ENCODE measurements around the gene SMIM44. TPM values are rescaled to one million over a fixed set of nuclear protein-coding genes. Genes with fewer than 3 reads are reported as not detected.

Gene SMIM44
- total RNA-seq, 1 experiment from 2014 or later: not detected

DNA sequence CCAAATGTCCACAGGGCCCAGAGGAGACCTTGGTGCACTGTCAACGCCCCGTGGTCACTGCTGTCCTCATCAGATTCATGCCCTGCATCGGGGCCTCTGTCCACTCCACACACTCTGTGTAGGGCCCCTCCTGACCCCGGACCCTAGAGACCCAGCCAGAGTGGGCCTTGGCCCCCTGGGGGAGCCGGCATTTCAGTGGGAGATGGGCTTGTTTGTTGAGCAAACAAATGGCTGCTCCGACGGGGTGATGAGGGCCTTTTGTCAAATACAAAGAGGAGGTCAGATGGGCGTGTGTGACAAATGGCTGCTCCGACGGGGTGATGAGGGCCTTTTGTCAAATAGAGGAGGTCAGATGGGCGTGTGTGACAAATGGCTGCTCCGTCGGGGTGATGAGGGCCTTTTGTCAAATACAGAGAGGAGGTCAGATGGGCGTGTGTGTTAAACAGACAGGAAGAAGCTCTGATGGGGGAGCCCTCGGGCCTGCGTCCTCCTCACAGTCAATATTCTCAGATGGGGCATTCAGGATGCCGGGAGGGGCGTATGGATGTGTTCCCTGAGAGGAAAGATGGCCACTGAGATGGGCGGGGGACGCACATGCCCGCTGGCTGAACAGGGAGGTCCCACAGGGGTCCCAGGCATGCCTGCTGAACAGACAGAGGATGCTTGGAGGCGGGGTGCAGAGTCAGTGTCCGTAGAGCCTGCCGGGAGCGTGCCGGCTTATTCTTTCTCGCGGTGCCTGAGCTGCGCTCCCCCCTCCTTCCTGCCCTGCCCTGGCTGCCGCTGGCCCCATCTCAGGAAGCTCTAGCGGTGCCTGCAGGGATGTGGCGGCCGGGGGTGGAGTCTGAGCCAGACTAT lies 39.2 kb downstream of the SMIM44 start:
- no peak for DNase-seq
- Histone ChIP-seq H3K9me3 (no peaks in the 10 kb centered on the region), H3K4me3 (no peak overlapping the region), H3K27me3 (no peaks in the 10 kb centered on the region), H3K36me3 (peaks cover 4% of the 10 kb centered on the region)

- Histone ChIP-seq H3K27me3 (no peaks in the 10 kb centered on the region), H3K36me3 (peaks cover 9% of the 10 kb centered on the region), H3K9me3 (no peaks in the 10 kb centered on the region), H3K4me3 (no peak overlapping the region)
- DNase-seq: no peak
These were observed 40.7 kb downstream of the SMIM44 start for GRCh38 chr19:3442487-3443071.

GRCh38 chr19:3441986-3442329 lies 41.3 kb downstream of the SMIM44 start:
- Histone ChIP-seq H3K27me3 (no peaks in the 10 kb centered on the region), H3K4me3 (no peak overlapping the region), H3K36me3 (peaks cover 9% of the 10 kb centered on the region), H3K9me3 (no peaks in the 10 kb centered on the region)
- no peak for DNase-seq

- no peaks in the 10 kb centered on the region for H3K9me3 ChIP-seq
- no peaks in the 10 kb centered on the region for H3K27me3 ChIP-seq
- no peak overlapping the region for H3K4me3 ChIP-seq
- no peak for DNase-seq
- H3K36me3 ChIP-seq: peaks cover 6% of the 10 kb centered on the region
These were observed 41.9 kb downstream of the SMIM44 start for GRCh38 chr19:3441089-3441985.

GRCh38 chr19:3440082-3440481 lies 43.2 kb downstream of the SMIM44 start:
- peak; percentile 34 for DNase-seq
- peaks cover 6% of the 10 kb centered on the region for H3K36me3 ChIP-seq
- H3K9me3 ChIP-seq: no peaks in the 10 kb centered on the region
- H3K4me3 ChIP-seq: no peak overlapping the region
- H3K27me3 ChIP-seq: no peaks in the 10 kb centered on the region

DNA sequence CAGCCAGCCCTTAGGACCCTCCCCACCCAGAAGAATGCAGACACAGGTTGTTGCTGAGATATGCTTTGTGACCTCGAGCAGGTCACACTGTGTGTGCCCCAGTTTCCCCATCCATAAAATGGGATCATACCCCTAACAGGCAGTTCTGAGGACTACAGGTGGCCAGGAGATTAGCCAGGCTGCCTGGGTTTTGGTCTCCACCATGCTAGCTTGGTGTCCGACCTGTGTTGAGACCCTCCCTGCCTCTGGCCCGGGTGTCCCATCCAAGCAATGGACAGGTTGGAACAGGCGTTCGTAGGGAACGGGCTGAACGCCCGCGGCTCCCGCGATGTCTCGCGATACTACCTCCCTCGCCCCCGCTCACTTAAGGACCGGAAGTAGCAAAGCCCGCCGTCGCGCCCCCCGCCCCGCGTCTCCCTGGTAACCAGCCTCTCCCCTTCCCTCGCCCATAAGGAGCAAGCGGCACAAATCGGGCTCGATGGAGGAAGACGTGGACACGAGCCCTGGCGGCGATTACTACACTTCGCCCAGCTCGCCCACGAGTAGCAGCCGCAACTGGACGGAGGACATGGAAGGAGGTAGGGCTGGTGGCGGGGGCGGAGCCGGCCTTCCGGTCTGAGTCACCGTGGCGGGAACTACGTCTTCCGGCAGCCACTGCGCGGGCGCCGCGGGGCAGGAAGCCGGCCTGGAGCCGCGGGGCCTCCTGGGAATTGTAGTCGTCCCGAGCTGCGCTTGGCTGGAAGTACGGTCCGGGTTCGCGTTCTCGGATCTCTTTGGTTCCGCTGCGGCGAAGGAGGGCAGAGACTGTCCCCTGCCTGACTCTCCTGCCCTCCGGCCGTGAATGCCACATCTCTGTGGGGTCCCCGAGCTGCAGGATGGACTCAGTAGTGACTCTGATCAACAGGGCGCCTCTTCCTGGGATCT lies 48.3 kb downstream of the SMIM44 start:
- H3K9me3 ChIP-seq: no peaks in the 10 kb centered on the region
- peaks cover 25% of the 10 kb centered on the region for H3K36me3 ChIP-seq
- DNase-seq: no peak
- H3K27me3 ChIP-seq: no peaks in the 10 kb centered on the region
- H3K4me3 ChIP-seq: no peak overlapping the region

GRCh38 chr19:3433805-3434540 lies 49.3 kb downstream of the SMIM44 start:
- Histone ChIP-seq H3K36me3 (peaks cover 28% of the 10 kb centered on the region), H3K4me3 (no peak overlapping the region)
- no peak for DNase-seq

DNA sequence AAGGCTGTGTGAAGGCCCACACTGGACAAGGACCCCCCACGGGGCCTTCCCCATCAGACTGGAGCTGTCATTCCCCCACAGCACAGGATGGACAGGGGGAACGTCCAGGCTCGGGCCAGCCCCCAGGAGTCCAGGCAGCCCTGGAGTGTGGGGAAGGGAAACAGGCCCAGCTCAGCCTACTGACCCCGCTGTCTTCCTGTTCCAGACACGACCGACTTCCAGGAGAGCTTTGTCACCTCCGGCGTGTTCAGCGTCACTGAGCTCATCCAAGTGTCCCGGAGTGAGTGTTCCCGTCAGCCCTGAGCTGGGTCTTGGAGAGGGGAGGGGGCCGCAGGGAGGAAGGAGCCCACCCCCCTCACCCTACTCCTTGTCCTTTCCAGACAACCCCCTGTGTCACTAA lies 49.9 kb downstream of the SMIM44 start:
- Histone ChIP-seq H3K4me3 (no peak overlapping the region), H3K27me3 (no peaks in the 10 kb centered on the region), H3K36me3 (peaks cover 26% of the 10 kb centered on the region), H3K9me3 (no peaks in the 10 kb centered on the region)
- no peak for DNase-seq

More at GRCh38 chr19:3433805-3434540, 49.3 kb downstream of the SMIM44 start:
- Histone ChIP-seq H3K9me3 (no peaks in the 10 kb centered on the region), H3K27me3 (no peaks in the 10 kb centered on the region)

Other genes starting within 250 kb of the SMIM44 start
- 1.7 and 14.1 TPM in 2 replicates for gene NFIC, start 116.9 kb downstream of the SMIM44 start, total RNA-seq (2014; rRNA removed; shearing (Covaris generic); ENCODE audit: low replicate concordance)
- gene SMIM24, start 2.9 kb downstream of the SMIM44 start, total RNA-seq (2014; rRNA removed; shearing (Covaris generic); ENCODE audit: low replicate concordance): not detected in 2 replicates
- gene DOHH, start 17.2 kb upstream of the SMIM44 start, total RNA-seq (2014; rRNA removed; shearing (Covaris generic); ENCODE audit: low replicate concordance): 20.8 and 34.5 TPM in 2 replicates
- gene FZR1, start 22.9 kb upstream of the SMIM44 start, total RNA-seq (2014; rRNA removed; shearing (Covaris generic); ENCODE audit: low replicate concordance): 20.8 and 31.1 TPM in 2 replicates
- not detected in 2 replicates for gene TEKTIP1, start 55.7 kb upstream of the SMIM44 start, total RNA-seq (2014; rRNA removed; shearing (Covaris generic); ENCODE audit: low replicate concordance)
- 17.6 and 26.4 TPM in 2 replicates for gene MFSD12, start 74.1 kb upstream of the SMIM44 start, total RNA-seq (2014; rRNA removed; shearing (Covaris generic); ENCODE audit: low replicate concordance)
- gene HMG20B, start 89.5 kb upstream of the SMIM44 start, total RNA-seq (2014; rRNA removed; shearing (Covaris generic); ENCODE audit: low replicate concordance): 42.5 and 43.5 TPM in 2 replicates
- not detected in 2 replicates for gene GIPC3, start 102.0 kb upstream of the SMIM44 start, total RNA-seq (2014; rRNA removed; shearing (Covaris generic); ENCODE audit: low replicate concordance)
- gene TBXA2R, start 123.4 kb upstream of the SMIM44 start, total RNA-seq (2014; rRNA removed; shearing (Covaris generic); ENCODE audit: low replicate concordance): 1.9 and 2.1 TPM in 2 replicates
- 13.1 and 25.3 TPM in 2 replicates for gene CACTIN, start 143.3 kb upstream of the SMIM44 start, total RNA-seq (2014; rRNA removed; shearing (Covaris generic); ENCODE audit: low replicate concordance)
- 2.8 and 5.6 TPM in 2 replicates for gene PIP5K1C, start 217.0 kb upstream of the SMIM44 start, total RNA-seq (2014; rRNA removed; shearing (Covaris generic); ENCODE audit: low replicate concordance)
- not detected in 2 replicates for gene TJP3, start 224.9 kb upstream of the SMIM44 start, total RNA-seq (2014; rRNA removed; shearing (Covaris generic); ENCODE audit: low replicate concordance)